OCI-LY3 (cell line): ENCODE data around the gene LPCAT2.

Source experiments
- CTCF ChIP-seq: fragments of 200-600, 300-600 bp; sonication (generic); IDR thresholded peaks from 2 replicates; pipeline ENCODE4 v1.5.1; 2014; ENCODE audit warnings: antibody characterized with exemption, low read length, low read depth
- EZH2phosphoT487 ChIP-seq: fragments of 200-600 bp; shearing (Covaris generic); IDR thresholded peaks from 2 replicates; pipeline ENCODE4 v1.6.1; 2018; ENCODE audit warnings: antibody characterized with exemption, mixed run types, low read depth

GRCh38 chr16:55498101-55498500 is 10.8 kb upstream of the LPCAT2 start:
- TF ChIP-seq CTCF = no peak
- TF ChIP-seq EZH2phosphoT487 = no peak
